ENCODE results near the gene COL19A1. TPM values are rescaled to one million over a fixed set of nuclear protein-coding genes. Genes with fewer than 3 reads are reported as not detected.

Gene COL19A1
- total and polyA plus RNA-seq, 2 of the 13 experiments (the other 11 are each of a cell fraction or from before 2014, with no cell fraction given) = not detected

DNA sequence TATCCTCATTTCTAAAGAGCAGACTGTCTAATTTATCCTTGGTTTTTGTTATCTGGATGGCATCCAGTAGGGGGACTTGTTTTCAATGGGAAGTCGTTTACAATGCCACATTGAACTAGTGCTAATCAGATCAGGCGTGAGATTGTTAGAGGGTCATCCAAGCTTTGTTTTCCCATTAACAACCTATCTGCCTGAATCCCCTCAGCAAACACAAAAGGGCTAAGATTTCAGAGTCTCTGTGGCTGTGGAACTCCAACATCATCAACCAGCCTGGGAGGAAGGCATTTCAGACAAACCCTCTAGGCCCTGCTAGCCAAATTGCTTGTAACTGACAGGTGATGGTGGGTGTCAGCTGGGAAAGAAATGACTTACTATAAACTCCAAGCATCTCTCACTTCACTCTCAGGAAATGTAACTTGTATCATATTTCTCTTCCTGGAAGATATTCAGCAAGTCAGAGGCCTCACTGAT lies 47.7 kb downstream of the COL19A1 start (continued):
- TF ChIP-seq, protein P1, sequence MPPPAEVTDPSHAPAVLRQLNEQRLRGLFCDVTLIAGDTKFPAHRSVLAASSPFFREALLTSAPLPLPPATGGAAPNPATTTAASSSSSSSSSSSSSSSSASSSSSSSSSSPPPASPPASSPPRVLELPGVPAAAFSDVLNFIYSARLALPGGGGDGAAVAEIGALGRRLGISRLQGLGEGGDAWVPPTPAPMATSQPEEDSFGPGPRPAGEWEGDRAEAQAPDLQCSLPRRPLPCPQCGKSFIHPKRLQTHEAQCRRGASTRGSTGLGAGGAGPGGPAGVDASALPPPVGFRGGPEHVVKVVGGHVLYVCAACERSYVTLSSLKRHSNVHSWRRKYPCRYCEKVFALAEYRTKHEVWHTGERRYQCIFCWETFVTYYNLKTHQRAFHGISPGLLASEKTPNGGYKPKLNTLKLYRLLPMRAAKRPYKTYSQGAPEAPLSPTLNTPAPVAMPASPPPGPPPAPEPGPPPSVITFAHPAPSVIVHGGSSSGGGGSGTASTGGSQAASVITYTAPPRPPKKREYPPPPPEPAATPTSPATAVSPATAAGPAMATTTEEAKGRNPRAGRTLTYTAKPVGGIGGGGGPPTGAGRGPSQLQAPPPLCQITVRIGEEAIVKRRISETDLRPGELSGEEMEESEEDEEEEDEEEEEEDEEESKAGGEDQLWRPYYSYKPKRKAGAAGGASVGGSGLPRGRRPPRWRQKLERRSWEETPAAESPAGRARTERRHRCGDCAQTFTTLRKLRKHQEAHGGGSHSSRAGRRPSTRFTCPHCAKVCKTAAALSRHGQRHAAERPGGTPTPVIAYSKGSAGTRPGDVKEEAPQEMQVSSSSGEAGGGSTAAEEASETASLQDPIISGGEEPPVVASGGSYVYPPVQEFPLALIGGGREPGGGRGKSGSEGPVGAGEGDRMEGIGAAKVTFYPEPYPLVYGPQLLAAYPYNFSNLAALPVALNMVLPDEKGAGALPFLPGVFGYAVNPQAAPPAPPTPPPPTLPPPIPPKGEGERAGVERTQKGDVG (CRISPR knock-in tag; IDR thresholded peaks at IDR 0.05; ENCODE audit: borderline replicate concordance) = no peak
- TF ChIP-seq MATR3 (CRISPR knock-in tag; IDR thresholded peaks at IDR 0.05) = no peak

DNA sequence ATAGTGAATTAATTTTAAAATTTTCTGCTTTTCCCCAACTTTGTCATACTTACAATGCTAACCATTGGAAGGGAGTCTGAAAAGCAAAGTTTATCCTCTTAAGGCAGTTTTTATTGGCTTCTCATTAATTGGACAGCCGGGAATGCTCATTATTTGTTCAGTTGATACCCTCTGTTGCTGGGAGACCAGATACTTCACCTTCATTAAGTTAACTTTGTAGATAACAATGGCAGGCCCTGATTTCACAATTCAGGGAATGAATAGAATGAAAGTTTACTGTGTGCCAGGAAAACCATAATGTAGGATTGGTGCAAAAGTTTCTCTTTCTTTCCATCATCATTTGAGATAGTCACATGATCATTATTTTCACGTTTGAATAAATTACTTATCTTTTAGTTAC lies 49.0 kb downstream of the COL19A1 start:
- in situ Hi-C loops (cut with HindIII; ENCODE audit: extremely low pct_ligation_motif_present, low pct_unique_long_range_greater_than_20kb) (no loop called here), intact Hi-C loops (cut with micrococcal nuclease; ENCODE audit: unreplicated experiment) (no loop called here)
- Histone ChIP-seq H3K79me2 (ENCODE audit: insufficient read depth, low read length) (no peaks in the 10 kb centered on the region), H3K36me3 (replicated peaks in 1 of 2; ENCODE audit: control insufficient read depth in 1 of 2, insufficient read depth in 2 of 2, low read length in 2 of 2) (no peaks in the 10 kb centered on the region), H3K4me2 (ENCODE audit: low read depth, low read length) (no peak overlapping the region), H3K9me3 (ENCODE audit: low read length) (no peaks in the 10 kb centered on the region), H3K27ac (ENCODE audit: extremely low read length, insufficient read depth, low read length) (no peak overlapping the region), H3K4me1 (ENCODE audit: insufficient read depth, low read length) (no peaks in the 10 kb centered on the region), H4K20me1 (ENCODE audit: insufficient read depth, low read length) (no peaks in the 10 kb centered on the region), H2AFZ (ENCODE audit: low read length) (no peak overlapping the region), H3K4me3 (replicated peaks in 1 of 3; ENCODE audit: insufficient read depth in 1 of 3, low read depth in 2 of 3, low read length in 3 of 3) (no peak overlapping the region), H3K9ac (ENCODE audit: insufficient read depth, low read depth, low read length) (no peak overlapping the region), H3K27me3 (ENCODE audit: control insufficient read depth in 1 of 2, insufficient read depth in 2 of 2, low read length in 2 of 2) (no peaks in the 10 kb centered on the region)
- FAIRE-seq (no peak), DNase-seq (ENCODE audit: low spot score) (no peak), ATAC-seq (no peak)
- ChIA-PET CTCF (ENCODE audit: low intra/inter-chr PET ratio, low total read pairs) (no interaction called here), POLR2A (no interaction called here)
- WGBS (ENCODE audit: low lambda C conversion rate) = 0% methylated on average over 2 of the region's 2 CpGs
- TF ChIP-seq MIER3 (CRISPR knock-in tag; IDR thresholded peaks at IDR 0.05; ENCODE audit: borderline replicate concordance) (no peak), ZNF772 (CRISPR knock-in tag; IDR thresholded peaks at IDR 0.05) (no peak), ZNF230 (CRISPR knock-in tag; IDR thresholded peaks at IDR 0.05) (no peak)
- TF ChIP-seq, protein P2, sequence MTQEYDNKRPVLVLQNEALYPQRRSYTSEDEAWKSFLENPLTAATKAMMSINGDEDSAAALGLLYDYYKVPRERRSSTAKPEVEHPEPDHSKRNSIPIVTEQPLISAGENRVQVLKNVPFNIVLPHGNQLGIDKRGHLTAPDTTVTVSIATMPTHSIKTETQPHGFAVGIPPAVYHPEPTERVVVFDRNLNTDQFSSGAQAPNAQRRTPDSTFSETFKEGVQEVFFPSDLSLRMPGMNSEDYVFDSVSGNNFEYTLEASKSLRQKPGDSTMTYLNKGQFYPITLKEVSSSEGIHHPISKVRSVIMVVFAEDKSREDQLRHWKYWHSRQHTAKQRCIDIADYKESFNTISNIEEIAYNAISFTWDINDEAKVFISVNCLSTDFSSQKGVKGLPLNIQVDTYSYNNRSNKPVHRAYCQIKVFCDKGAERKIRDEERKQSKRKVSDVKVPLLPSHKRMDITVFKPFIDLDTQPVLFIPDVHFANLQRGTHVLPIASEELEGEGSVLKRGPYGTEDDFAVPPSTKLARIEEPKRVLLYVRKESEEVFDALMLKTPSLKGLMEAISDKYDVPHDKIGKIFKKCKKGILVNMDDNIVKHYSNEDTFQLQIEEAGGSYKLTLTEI (CRISPR knock-in tag; conservative IDR thresholded peaks at IDR 0.05) = no peak
- no TSS peak for BruUV-seq (replicated peaks)
